IMR-90 (cell line): ENCODE results near the gene EPB41L5.

ENCODE experiments used
- BHLHE40 ChIP-seq: fragments of 150-350 bp; IDR thresholded peaks from 2 replicates; pipeline ENCODE4 v1.6.1; 2016; ENCODE audit warnings: mild to moderate bottlenecking, low read depth, low read length
- CEBPB ChIP-seq: IDR thresholded peaks from 2 replicates; pipeline ENCODE4 v1.6.1; 2012; ENCODE audit warnings: low read depth, low read length, improper control_type of control experiment
- CTCF ChIP-seq: conservative IDR thresholded peaks from 2 replicates; pipeline ENCODE4 v1.5.1; 2012; ENCODE audit warnings: mild to moderate bottlenecking, low read depth, low read length, improper control_type of control experiment
- MAFK ChIP-seq: IDR thresholded peaks from 2 replicates; pipeline ENCODE4 v1.6.1; 2012; ENCODE audit warnings: low read depth, low read length, improper control_type of control experiment
- NFE2L2 ChIP-seq: fragments of 150-350 bp; IDR thresholded peaks from 2 replicates; pipeline ENCODE4 v1.6.1; 2016; ENCODE audit warnings: low read depth, mild to moderate bottlenecking, low read length
- POLR2A ChIP-seq: IDR thresholded peaks from 2 replicates; pipeline ENCODE4 v1.6.1; 2012; ENCODE audit warnings: mild to moderate bottlenecking, low read depth, low read length
- RAD21 ChIP-seq: IDR thresholded peaks from 2 replicates; pipeline ENCODE4 v1.6.1; 2012; ENCODE audit warnings: low read length, improper control_type of control experiment
- RFX5 ChIP-seq: IDR thresholded peaks from 2 replicates; pipeline ENCODE4 v1.8.0; 2012; ENCODE audit warnings: low read depth, mild to moderate bottlenecking, low read length, moderate library complexity
- USF2 ChIP-seq: fragments of 150-350 bp; IDR thresholded peaks from 2 replicates; pipeline ENCODE4 v1.6.1; 2017; ENCODE audit warnings: mild to moderate bottlenecking, antibody characterized with exemption, low read length, low read depth

- TF ChIP-seq RAD21 (no peak), POLR2A (no peak), CTCF (no peak), BHLHE40 (no peak), RFX5 (no peak), USF2 (no peak), NFE2L2 (no peak), CEBPB (no peak), MAFK (no peak)
Measured at GRCh38 chr2:119983108-119983507, 29.8 kb upstream of the EPB41L5 start.
